Common myeloid progenitor, CD34-positive (primary cell): Measurements from ENCODE around the gene COG1.
A peak's percentile ranks its signal among the peaks of the same experiment; 100 is the strongest.
"Not testable (repeated sequence)": the region's sequence is repeated elsewhere in the genome, so short reads cannot be mapped to it uniquely, and the experiment has no call there.

Source experiments
- CTCF ChIA-PET: fragments of 350-600 bp; sonication (Branson Sonifier 250); formaldehyde crosslinking; loops from one replicate; lab custom pipeline; 2021; ENCODE audit warnings: antibody characterized with exemption; lab: Charles Lee
- POLR2A ChIA-PET: fragments of 350-600 bp; sonication (Branson Sonifier 250); formaldehyde crosslinking; loops from one replicate; lab custom pipeline; 2021; ENCODE audit warnings: antibody characterized with exemption; lab: Charles Lee
- DNase-seq, 3 donors: peaks; one replicate each; pipeline versions ENCODE4 v3.0.0 to v3.0.0-alpha.2; 2013
- H3K27ac ChIP-seq, 2 experiments: 1 replicate in 1 of 2; 2 replicates in 1 of 2; pipeline ENCODE4 v1.7.0; 2013; ENCODE audit warnings: inconsistent platforms in 2 of 2, low read length in 2 of 2, mild to moderate bottlenecking in 2 of 2, low read depth in 1 of 2, moderate library complexity in 1 of 2; ENCODE audit not compliant: severe bottlenecking in 2 of 2, insufficient read depth in 1 of 2, poor library complexity in 1 of 2
- H3K27me3 ChIP-seq, 5 experiments: replicated peaks in 2 of 5; 1 replicate in 3 of 5; 2 replicates in 2 of 5; pipeline versions ENCODE4 v1.6.1 to v1.7.0; 2013; ENCODE audit warnings: low read length in 4 of 5, mild to moderate bottlenecking in 2 of 5, moderate library complexity in 2 of 5, inconsistent platforms in 1 of 5; ENCODE audit not compliant: insufficient read depth in 5 of 5, control insufficient read depth in 4 of 5
- H3K36me3 ChIP-seq, 4 experiments: 1 replicate in 2 of 4; 2 replicates in 2 of 4; pipeline versions ENCODE4 v1.6.1 to v1.7.0; 2013; ENCODE audit warnings: low read length in 3 of 4, control low read depth in 1 of 4, mild to moderate bottlenecking in 1 of 4; ENCODE audit not compliant: control insufficient read depth in 4 of 4, insufficient read depth in 4 of 4
- H3K4me1 ChIP-seq, 4 experiments: 1 replicate in 3 of 4; 2 replicates in 1 of 4; pipeline versions ENCODE4 v1.6.1 to v1.7.1; 2013; ENCODE audit warnings: low read length in 3 of 4, mild to moderate bottlenecking in 3 of 4, control low read depth in 1 of 4, inconsistent platforms in 1 of 4, moderate library complexity in 1 of 4; ENCODE audit not compliant: control insufficient read depth in 4 of 4, insufficient read depth in 4 of 4; ENCODE audit errors: control extremely low read depth in 1 of 4
- H3K4me3 ChIP-seq, 7 experiments: 1 replicate in 4 of 7; 2 replicates in 3 of 7; pipeline versions ENCODE4 v1.5.1 to v1.7.0; 2013; ENCODE audit warnings: mild to moderate bottlenecking in 7 of 7, low read length in 6 of 7, moderate library complexity in 6 of 7, inconsistent platforms in 2 of 7, low read depth in 2 of 7, control low read depth in 1 of 7; ENCODE audit not compliant: insufficient read depth in 4 of 7, control insufficient read depth in 1 of 7; ENCODE audit errors: extremely low read depth in 1 of 7
- H3K9me3 ChIP-seq, 5 experiments: 1 replicate in 4 of 5; 2 replicates in 1 of 5; pipeline versions ENCODE4 v1.6.1 to v1.7.1; 2013; ENCODE audit warnings: low read length in 4 of 5, mild to moderate bottlenecking in 2 of 5, inconsistent platforms in 1 of 5, low read depth in 1 of 5, moderate library complexity in 1 of 5; ENCODE audit not compliant: control insufficient read depth in 4 of 5, insufficient read depth in 2 of 5; ENCODE audit errors: control extremely low read depth in 1 of 5
- WGBS: methylation state at CpG from one replicate; pipeline ENCODE4 v1.1.5; 2013; ENCODE audit not compliant: insufficient coverage; 5-methylcytosine and 5-hydroxymethylcytosine counted together

Gene COG1

DNA sequence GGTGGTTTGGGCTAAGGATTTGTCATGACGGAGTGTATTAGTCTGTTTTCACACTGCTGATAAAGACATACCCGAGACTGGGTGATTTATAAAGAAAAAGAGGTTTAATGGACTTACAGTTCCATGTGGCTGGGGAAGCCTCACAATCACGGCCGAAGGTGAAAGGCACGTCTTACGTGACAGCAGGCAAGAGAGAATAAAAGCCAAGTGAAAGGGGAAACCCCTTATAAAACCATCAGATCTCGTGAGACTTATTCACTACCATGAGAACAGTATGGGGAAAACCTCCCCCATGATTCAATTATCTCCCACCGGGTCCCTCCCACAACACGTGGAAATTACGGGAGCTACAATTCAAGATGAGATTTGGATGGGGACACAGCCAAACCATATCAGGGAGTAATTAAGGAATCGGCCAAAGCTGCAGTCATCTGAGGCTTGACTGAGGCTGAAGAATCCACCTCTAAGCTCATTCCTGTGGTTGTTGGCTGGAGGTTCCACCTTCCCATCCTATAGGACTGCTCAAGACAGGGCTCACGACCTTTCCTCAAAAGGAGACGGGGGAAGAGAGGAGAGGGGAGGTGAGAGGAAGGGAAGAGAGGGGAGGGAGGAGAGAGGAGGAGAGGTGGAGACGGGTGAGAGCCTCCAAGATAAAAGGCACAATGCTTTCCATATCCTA is 42.1 kb upstream of the COG1 start:
- H3K4me3 ChIP-seq, H3K9me3 ChIP-seq, H3K4me1 ChIP-seq, DNase-seq, POLR2A ChIA-PET, H3K36me3 ChIP-seq, H3K27ac ChIP-seq: not testable (repeated sequence)
- H3K27me3 ChIP-seq: peaks cover 0 to 12% (median 0%) of the 10 kb centered on the region in 5 experiments
- 92% methylated on average over 9 of the region's 14 CpGs for WGBS
- CTCF ChIA-PET: interaction anchor here (1.4 kb wide), 1 partner anchor 423 kb away, joined by 3 read pairs; no protein-coding TSS in a partner anchor

DNA sequence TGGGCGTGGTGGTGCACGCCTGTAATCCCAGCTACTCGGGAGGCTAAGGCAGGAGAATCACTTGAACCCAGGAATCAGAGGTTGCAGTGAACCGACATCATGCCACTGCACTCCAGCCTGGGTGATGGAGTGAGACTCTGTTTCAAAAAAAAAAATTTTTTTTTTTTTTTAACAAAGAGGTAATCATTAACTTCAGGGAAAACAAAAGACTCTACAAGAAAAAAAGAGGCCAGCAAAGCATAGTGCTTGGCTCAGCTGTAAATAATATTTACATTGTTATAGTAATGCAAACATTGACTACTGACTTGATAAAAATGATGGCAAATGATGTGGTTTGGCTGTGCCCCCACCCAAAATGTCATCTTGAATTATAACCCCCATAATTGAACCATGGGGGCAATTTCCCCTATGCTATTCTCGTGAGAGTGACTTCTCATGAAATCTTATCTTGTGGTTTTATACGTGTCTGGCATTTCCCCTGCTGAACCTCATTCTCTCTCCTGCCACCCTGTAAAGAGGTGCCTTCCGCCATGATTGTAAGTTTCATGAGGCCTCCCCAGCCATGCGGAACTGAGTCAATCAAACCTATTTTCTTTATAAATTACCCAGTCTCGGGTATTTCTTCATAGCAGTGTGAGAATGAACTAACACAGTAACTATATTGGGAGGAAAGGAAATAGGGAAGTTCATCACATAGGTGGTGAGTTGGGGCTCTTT is 40.8 kb upstream of the COG1 start:
- POLR2A ChIA-PET: no interaction called here
- Histone ChIP-seq H3K4me3 (no peak overlapping the region), H3K9me3 (peaks cover 0 to 3% (median 0%) of the 10 kb centered on the region in 5 experiments), H3K4me1 (peaks cover 0 to 7% (median 3%) of the 10 kb centered on the region in 4 experiments), H3K27me3 (peaks cover 0 to 8% (median 0%) of the 10 kb centered on the region in 5 experiments), H3K27ac (no peak overlapping the region), H3K36me3 (no peaks in the 10 kb centered on the region)
- 59% methylated on average over 6 of the region's 9 CpGs for WGBS
- CTCF ChIA-PET: interaction anchor here (1.4 kb wide), 1 partner anchor 425 kb away, joined by 3 read pairs; no protein-coding TSS in a partner anchor
- peak; percentile 44 to 84 (median 65) for DNase-seq

DNA sequence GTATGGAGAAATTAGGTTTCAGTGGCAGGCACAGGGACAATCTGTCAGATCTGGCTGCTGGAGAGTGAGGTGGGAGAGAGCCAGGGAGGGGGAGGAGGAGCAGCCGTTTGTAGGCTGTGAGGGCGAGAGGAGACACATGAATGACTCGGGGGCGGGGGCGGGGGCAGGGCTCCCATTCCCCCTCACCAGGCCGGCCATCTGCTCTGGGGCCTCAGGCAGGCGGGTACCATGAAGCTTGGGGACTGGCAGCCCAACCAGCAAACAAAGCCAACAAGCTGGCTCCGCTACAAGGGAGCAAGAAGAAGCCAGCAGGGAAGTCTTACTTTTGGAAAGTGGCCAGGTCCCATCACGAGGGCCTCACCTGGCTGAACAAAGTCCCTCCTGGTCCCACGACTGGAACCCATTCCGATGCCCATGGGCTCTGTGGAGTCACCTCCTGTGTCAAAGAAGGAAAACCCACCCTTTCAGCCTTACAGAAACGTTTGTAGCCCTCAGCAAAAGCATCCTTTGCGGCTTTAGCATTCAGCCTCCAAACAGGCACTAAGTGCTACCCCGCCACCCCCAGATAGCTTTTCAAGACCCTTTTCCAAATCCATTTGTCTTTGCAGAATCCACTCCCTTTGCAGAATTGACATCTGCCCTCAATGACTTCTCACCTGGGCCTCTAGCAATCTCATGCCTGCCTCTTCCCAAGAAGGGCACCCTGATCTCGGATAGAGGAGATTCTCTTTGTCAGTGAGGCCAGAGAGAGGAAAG is 37.3 kb upstream of the COG1 start:
- H3K9me3 ChIP-seq: no peaks in the 10 kb centered on the region
- H3K27ac ChIP-seq: no peak overlapping the region
- WGBS: 91% methylated on average over 13 of the region's 15 CpGs
- POLR2A ChIA-PET: no interaction called here
- DNase-seq: no peak
- H3K4me3 ChIP-seq: no peak overlapping the region
- CTCF ChIA-PET: interaction anchor here (1.3 to 3.4 kb wide), 5 partner anchors 12 to 595 kb away, joined by 5 to 29 read pairs (median 8); no protein-coding TSS in a partner anchor
- peaks cover 0 to 7% (median 3%) of the 10 kb centered on the region in 4 experiments for H3K4me1 ChIP-seq
- H3K27me3 ChIP-seq: peaks cover 0 to 14% (median 3%) of the 10 kb centered on the region in 5 experiments
- H3K36me3 ChIP-seq: no peaks in the 10 kb centered on the region

DNA sequence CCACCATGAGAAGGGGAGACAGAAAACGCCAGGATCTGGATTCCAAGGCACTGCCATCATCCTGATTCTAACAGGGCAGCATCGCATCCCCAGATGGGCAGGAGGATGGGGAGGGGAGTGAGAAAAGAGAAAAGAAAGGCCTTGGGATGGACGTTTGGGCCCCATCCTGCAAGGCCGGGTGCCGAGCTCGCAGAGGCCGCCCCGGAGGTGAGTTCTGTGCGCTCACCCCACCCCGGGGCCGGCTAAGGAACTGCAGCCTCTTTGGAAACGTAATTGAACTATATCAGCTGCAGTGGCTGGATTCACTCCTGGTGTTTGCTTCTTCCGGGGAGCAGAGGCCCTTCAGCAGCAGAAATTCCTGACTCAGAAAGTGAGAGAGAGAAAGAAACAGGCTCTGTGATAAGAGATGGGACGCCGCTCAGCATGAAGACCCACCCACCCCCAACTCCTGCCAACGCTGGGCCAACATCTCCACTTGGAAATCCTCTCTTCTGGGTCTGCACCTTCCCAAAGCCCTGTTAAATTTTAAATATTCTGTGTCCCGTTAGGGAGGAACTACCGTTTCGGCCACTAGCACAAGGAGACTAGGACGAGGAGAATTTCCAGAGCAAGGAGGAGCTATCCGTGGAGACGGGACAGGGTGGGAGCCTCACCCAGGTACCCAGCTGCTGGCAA is 36.6 kb upstream of the COG1 start:
- peaks cover 0 to 7% (median 3%) of the 10 kb centered on the region in 4 experiments for H3K4me1 ChIP-seq
- 34% methylated on average over 18 of the region's 22 CpGs for WGBS
- no peaks in the 10 kb centered on the region for H3K36me3 ChIP-seq
- no peaks in the 10 kb centered on the region for H3K9me3 ChIP-seq
- CTCF ChIA-PET: interaction anchor here (0.8 to 3.4 kb wide), 8 partner anchors 11 to 596 kb away, joined by 3 to 29 read pairs (median 6); no protein-coding TSS in a partner anchor
- no peak overlapping the region for H3K4me3 ChIP-seq
- peak in 2 of 3 donors; percentile 52 for DNase-seq
- POLR2A ChIA-PET: no interaction called here
- peaks cover 0 to 20% (median 6%) of the 10 kb centered on the region in 5 experiments for H3K27me3 ChIP-seq
- H3K27ac ChIP-seq: no peak overlapping the region

DNA sequence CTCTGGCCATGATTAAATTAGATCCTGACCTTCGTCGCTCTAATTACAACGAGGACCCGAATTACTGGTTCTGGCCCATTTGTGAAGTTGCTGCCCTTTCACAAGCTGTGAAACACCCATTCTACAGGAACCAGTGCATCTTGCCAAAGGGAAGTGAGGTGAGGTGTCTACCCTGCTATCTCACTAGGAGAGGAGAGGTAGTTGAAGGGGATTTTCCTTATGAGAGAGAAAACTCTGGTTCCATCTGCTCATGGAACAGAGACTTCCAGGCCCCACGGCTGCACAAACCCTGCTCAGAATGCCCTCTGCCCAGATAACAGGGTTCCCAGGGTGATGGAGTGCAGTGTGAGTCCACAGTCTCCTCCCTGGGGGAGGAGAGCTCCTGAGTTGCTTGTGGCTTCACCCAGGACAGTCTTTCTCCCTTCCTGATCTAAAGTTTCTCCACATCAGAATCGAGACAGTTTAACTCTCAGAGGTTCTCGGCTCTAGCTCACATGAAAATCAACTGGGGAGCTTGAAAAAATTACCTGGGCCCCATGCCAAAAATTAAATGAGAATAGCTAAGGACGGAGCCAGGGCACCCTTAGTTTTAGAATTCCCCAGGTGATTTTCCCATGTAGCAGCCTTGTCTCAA is 35.9 kb upstream of the COG1 start:
- peaks cover 0 to 6% (median 3%) of the 10 kb centered on the region in 4 experiments for H3K4me1 ChIP-seq
- H3K27me3 ChIP-seq: peaks cover 0 to 23% (median 9%) of the 10 kb centered on the region in 5 experiments
- ChIA-PET POLR2A (no interaction called here), CTCF (interaction anchor here (0.8 to 3.4 kb wide), 9 partner anchors 11 to 596 kb away, joined by 3 to 29 read pairs (median 6); no protein-coding TSS in a partner anchor)
- H3K27ac ChIP-seq: no peak overlapping the region
- 91% methylated on average over 8 of the region's 8 CpGs for WGBS
- H3K36me3 ChIP-seq: no peaks in the 10 kb centered on the region
- no peak for DNase-seq
- no peaks in the 10 kb centered on the region for H3K9me3 ChIP-seq
- H3K4me3 ChIP-seq: no peak overlapping the region

DNA sequence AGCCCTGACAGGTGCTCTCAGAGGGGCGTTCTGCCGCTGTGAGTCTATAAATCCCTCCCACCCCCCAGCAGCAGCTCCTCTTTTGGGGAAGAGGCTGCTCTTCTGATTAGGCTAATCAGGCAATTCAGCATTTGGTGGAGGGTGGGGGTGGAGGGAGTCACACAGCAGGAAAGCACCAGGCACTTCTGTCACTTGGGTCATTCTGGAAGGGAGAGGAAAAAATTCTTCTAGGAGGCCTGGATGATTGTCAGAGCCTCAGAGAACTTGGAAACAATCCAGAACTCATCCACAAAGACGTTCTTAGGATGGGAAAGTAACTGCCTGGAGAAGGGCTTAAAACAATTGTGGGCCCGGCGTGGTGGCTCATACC is 35.3 kb upstream of the COG1 start:
- Histone ChIP-seq H3K9me3 (no peaks in the 10 kb centered on the region), H3K4me3 (no peak overlapping the region), H3K27ac (no peak overlapping the region), H3K27me3 (peaks cover 0 to 23% (median 9%) of the 10 kb centered on the region in 5 experiments), H3K36me3 (no peaks in the 10 kb centered on the region), H3K4me1 (peaks cover 0 to 2% (median 1%) of the 10 kb centered on the region in 4 experiments)
- POLR2A ChIA-PET: no interaction called here
- no peak for DNase-seq
- CTCF ChIA-PET: interaction anchor here (1.0 to 3.4 kb wide), 6 partner anchors 13 to 597 kb away, joined by 3 to 29 read pairs (median 4); no protein-coding TSS in a partner anchor
- WGBS: 60% methylated on average over 1 of the region's 5 CpGs
